Endothelial cell of umbilical vein (primary cell): ENCODE results near the gene IFNB1. TPM values are rescaled to one million over a fixed set of nuclear protein-coding genes. Genes with fewer than 3 reads are reported as not detected.

Experiments used
- BruUV-seq: library from RNA; stranded (reverse); fragments of 400-500 nt; replicated peaks from 2 replicates; lab custom pipeline; 2021; lab: Mats Ljungman, UMichigan
- CTCF ChIA-PET: fragments of 300-600, 350-600 bp; sonication (Branson Sonifier 250); formaldehyde crosslinking; loops from one replicate; lab custom pipeline; 2021; ENCODE audit warnings: antibody characterized with exemption, inconsistent platforms; lab: Charles Lee
- POLR2A ChIA-PET: fragments of 300-600, 350-600 bp; sonication (Branson Sonifier 250); formaldehyde crosslinking; loops from one replicate; lab custom pipeline; 2021; ENCODE audit warnings: antibody characterized with exemption, inconsistent platforms; lab: Charles Lee
- DNase-seq: peaks from one replicate; pipeline ENCODE4 v3.0.0-alpha.2; 2011; ENCODE audit warnings: low read depth, low spot score
- FAIRE-seq: peaks from 2 replicates; lab custom pipeline; 2011; peaks lifted over from hg19 to GRCh38; lab: Jason Lieb, UNC
- H2AFZ ChIP-seq: 2 replicates; pipeline ENCODE4 v1.6.0; 2012; ENCODE audit warnings: low read depth, low read length, control low read depth, inconsistent platforms
- H3K27ac ChIP-seq: 2 replicates; pipeline ENCODE4 v1.5.1; 2011; ENCODE audit warnings: low read depth, mild to moderate bottlenecking, control low read depth, low read length, moderate library complexity; ENCODE audit not compliant: insufficient read depth
- H3K27me3 ChIP-seq, 2 experiments: 2 replicates each; pipeline versions ENCODE4 v1.6.0 to v1.6.1; 2011; ENCODE audit warnings: low read length in 2 of 2, mixed read lengths in 1 of 2; ENCODE audit not compliant: control insufficient read depth in 2 of 2, insufficient read depth in 2 of 2
- H3K36me3 ChIP-seq, 2 experiments: 2 replicates in 1 of 2; 3 replicates in 1 of 2; pipeline ENCODE4 v1.5.1; 2011; ENCODE audit warnings: low read length in 2 of 2, mild to moderate bottlenecking in 1 of 2, moderate library complexity in 1 of 2; ENCODE audit not compliant: control insufficient read depth in 2 of 2, insufficient read depth in 2 of 2; ENCODE audit errors: extremely low read depth in 1 of 2
- H3K4me1 ChIP-seq: 3 replicates; pipeline ENCODE4 v1.5.1; 2011; ENCODE audit warnings: mild to moderate bottlenecking, low read length; ENCODE audit not compliant: control insufficient read depth, insufficient read depth; ENCODE audit errors: extremely low read depth
- H3K4me2 ChIP-seq: 2 replicates; pipeline ENCODE4 v1.6.1; 2011; ENCODE audit warnings: low read length, control low read depth, mixed read lengths; ENCODE audit not compliant: insufficient read depth
- H3K4me3 ChIP-seq, 3 experiments: fragments of 200-600 bp in 1 of 3; sonication (generic), shearing (Covaris generic) in 1 of 3; replicated peaks in 1 of 3; 2 replicates each; pipeline ENCODE4 v1.5.1; 2011 to 2016; ENCODE audit warnings: control low read depth in 3 of 3, low read length in 3 of 3, mild to moderate bottlenecking in 2 of 3, inconsistent platforms in 1 of 3, low read depth in 1 of 3, moderate library complexity in 1 of 3; ENCODE audit not compliant: insufficient read depth in 1 of 3
- H3K79me2 ChIP-seq: 2 replicates; pipeline ENCODE4 v1.6.0; 2012; ENCODE audit warnings: low read length, inconsistent platforms; ENCODE audit not compliant: control insufficient read depth, insufficient read depth
- H3K9ac ChIP-seq: replicated peaks from 2 replicates; pipeline ENCODE3; 2011; ENCODE audit warnings: low read length, control low read depth; ENCODE audit not compliant: insufficient read depth; ENCODE audit errors: extremely low read depth
- H3K9me1 ChIP-seq: replicated peaks from 3 replicates; pipeline ENCODE4 v1.6.0; 2011; ENCODE audit warnings: mild to moderate bottlenecking, low read length; ENCODE audit not compliant: control insufficient read depth, insufficient read depth; ENCODE audit errors: extremely low read depth
- H3K9me3 ChIP-seq: replicated peaks from 2 replicates; pipeline ENCODE4 v1.5.1; 2012; ENCODE audit warnings: low read length, inconsistent platforms; ENCODE audit not compliant: control insufficient read depth, insufficient read depth
- H4K20me1 ChIP-seq: replicated peaks from 2 replicates; pipeline ENCODE3; 2011; ENCODE audit warnings: mild to moderate bottlenecking, low read length; ENCODE audit not compliant: control insufficient read depth, insufficient read depth; ENCODE audit errors: extremely low read depth
- CTCF ChIP-seq, 2 donors: IDR thresholded peaks; 1 replicate in 1 of 2; 2 replicates in 1 of 2; pipeline ENCODE4 v1.5.1; 2011; ENCODE audit warnings: low read length in 2 of 2, mild to moderate bottlenecking in 2 of 2, moderate library complexity in 2 of 2, control low read depth in 1 of 2, inconsistent platforms in 1 of 2, low read depth in 1 of 2; ENCODE audit not compliant: insufficient read depth in 1 of 2; ENCODE audit errors: extremely low read depth in 1 of 2
- EZH2 ChIP-seq: IDR thresholded peaks from 2 replicates; pipeline ENCODE4 v1.6.1; 2012; ENCODE audit warnings: borderline replicate concordance, low read depth, mild to moderate bottlenecking, moderate library complexity, low read length, inconsistent platforms; ENCODE audit not compliant: severe bottlenecking
- FOS ChIP-seq: IDR thresholded peaks from 2 replicates; pipeline ENCODE4 v1.6.1; 2011; ENCODE audit warnings: mild to moderate bottlenecking, low read length, moderate library complexity, borderline replicate concordance; ENCODE audit not compliant: insufficient read depth
- GATA2 ChIP-seq: IDR thresholded peaks from 2 replicates; pipeline ENCODE4 v1.7.0; 2011; ENCODE audit warnings: low read depth, mild to moderate bottlenecking, moderate library complexity, mixed read lengths, low read length; ENCODE audit not compliant: insufficient read length, insufficient read depth
- JUN ChIP-seq: IDR thresholded peaks from 2 replicates; pipeline ENCODE4 v1.6.1; 2011; ENCODE audit warnings: borderline replicate concordance, low read depth; ENCODE audit not compliant: insufficient read length, insufficient read depth
- MAX ChIP-seq: IDR thresholded peaks from 2 replicates; pipeline ENCODE4 v1.6.1; 2011; ENCODE audit not compliant: insufficient read depth, insufficient read length
- MYC ChIP-seq: IDR thresholded peaks from one replicate; pipeline ENCODE4 v1.6.1; 2011; ENCODE audit warnings: mild to moderate bottlenecking, low read depth, low read length
- POLR2AphosphoS5 ChIP-seq: IDR thresholded peaks from 2 replicates; pipeline ENCODE4 v1.6.1; 2012; ENCODE audit warnings: low read depth, mild to moderate bottlenecking, control low read depth, low read length, moderate library complexity; ENCODE audit not compliant: insufficient read depth
- dilution Hi-C: fragments of 300-500 bp; cut with MboI; formaldehyde crosslinking; loops from one replicate; pipeline ENCODE4 v1.15.0; 2019; ENCODE audit warnings: low sequenced_read_pairs; ENCODE audit not compliant: extremely low pct_ligation_motif_present
- intact Hi-C: fragments of 100-400 bp; cut with micrococcal nuclease; formaldehyde crosslinking; loops from one replicate; pipeline ENCODE4 v1.10.0; 2022
- polyA plus RNA-seq, 4 experiments: library from polyadenylated mRNA; depleted of rRNA in 3 of 4; stranded (reverse) in 3 of 4; unstranded in 1 of 4; fragments of >200 nt; gene quantifications; 2 replicates each; pipeline versions ENCODE4 v1.2.1 to v1.2.3, GENCODE V29; 2011 to 2012; ENCODE audit warnings: missing spikeins in 1 of 4
- total RNA-seq: library from RNA; stranded (reverse); gene quantifications from 2 replicates; pipeline ENCODE4 v1.2.3, GENCODE V29; 2021

IFNB1 gene
- total and polyA plus RNA-seq, 2 donors (not counting 3 experiments of a cell fraction or from before 2014, with no cell fraction given) = not detected

DNA sequence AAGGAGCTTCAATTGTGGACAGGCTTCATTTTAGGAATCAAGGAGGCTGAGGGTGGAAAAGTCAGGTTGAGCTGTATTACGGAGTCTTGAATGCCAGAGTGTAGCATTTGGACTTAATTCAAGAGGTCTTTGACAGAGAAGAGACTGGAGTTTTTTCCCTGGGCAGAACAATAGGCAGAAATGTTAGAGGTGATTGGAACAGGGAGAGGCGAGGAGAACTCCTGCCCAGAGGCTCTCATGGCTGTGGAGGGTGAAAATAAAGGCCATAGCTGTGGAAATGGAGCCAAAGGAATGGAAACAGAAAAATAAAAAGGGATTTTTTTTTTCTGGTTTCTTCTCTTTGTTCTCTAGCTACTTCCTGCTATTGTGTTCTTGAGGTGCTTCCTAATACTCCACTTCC lies 3.7 kb upstream of the IFNB1 start:
- H3K9me1 ChIP-seq = peaks cover 2% of the 10 kb centered on the region
- ChIA-PET POLR2A (no interaction called here), CTCF (interaction anchor here (0.9 to 2.1 kb wide), 5 partner anchors 10 to 51 kb away, joined by 3 to 11 read pairs (median 4); no protein-coding TSS in a partner anchor)
- no peak overlapping the region for H3K4me3 ChIP-seq
- no peaks in the 10 kb centered on the region for H4K20me1 ChIP-seq
- no TSS peak for BruUV-seq
- peak overlapping the region; percentile 14 for H3K4me2 ChIP-seq
- H2AFZ ChIP-seq = peak overlapping the region; percentile 71
- FAIRE-seq (no peak), DNase-seq (peak; percentile 45)
- H3K79me2 ChIP-seq = no peaks in the 10 kb centered on the region
- peaks cover 13% of the 10 kb centered on the region for H3K4me1 ChIP-seq
- peaks cover 0 to 2% of the 10 kb centered on the region in 2 experiments for H3K27me3 ChIP-seq
- no peak for TF ChIP-seq EZH2
- no peak for TF ChIP-seq JUN
- TF ChIP-seq POLR2AphosphoS5 = no peak
- TF ChIP-seq MAX = no peak
- no peak for TF ChIP-seq FOS
- TF ChIP-seq GATA2 = no peak
- H3K27ac ChIP-seq = peak overlapping the region; percentile 19
- intact Hi-C loops = no loop called here
- H3K9me3 ChIP-seq = no peaks in the 10 kb centered on the region
- H3K9ac ChIP-seq = no peak overlapping the region
- H3K36me3 ChIP-seq = no peaks in the 10 kb centered on the region
- dilution Hi-C loops = no loop called here

GRCh38 chr9:21080793-21081192 lies 3.1 kb upstream of the IFNB1 start:
- Histone ChIP-seq H3K4me3 (no peak overlapping the region), H4K20me1 (no peaks in the 10 kb centered on the region), H3K4me1 (peaks cover 13% of the 10 kb centered on the region), H3K27me3 (peaks cover 2 to 4% of the 10 kb centered on the region in 2 experiments), H3K4me2 (no peak overlapping the region), H3K9me1 (peaks cover 2% of the 10 kb centered on the region), H3K79me2 (no peaks in the 10 kb centered on the region), H3K27ac (no peak overlapping the region), H3K9me3 (no peaks in the 10 kb centered on the region), H2AFZ (no peak overlapping the region), H3K36me3 (no peaks in the 10 kb centered on the region), H3K9ac (no peak overlapping the region)
- CTCF ChIA-PET = interaction anchor here (1.0 kb wide), 3 partner anchors 11 to 50 kb away, joined by 3 to 6 read pairs (median 3); no protein-coding TSS in a partner anchor
- DNase-seq (no peak), FAIRE-seq (no peak)
- dilution Hi-C loops (no loop called here), intact Hi-C loops (no loop called here)
- TF ChIP-seq MYC (no peak), POLR2AphosphoS5 (no peak), EZH2 (no peak), CTCF (IDR thresholded peaks at IDR 0.05; ENCODE audit: extremely low read depth in 1 of 2, insufficient read depth in 1 of 2, low read depth in 1 of 2, low read length in 2 of 2) (no peak), FOS (no peak), GATA2 (no peak)
- POLR2A ChIA-PET = no interaction called here
- no TSS peak for BruUV-seq
